ENCODE results near the gene CXCL10.

DNA sequence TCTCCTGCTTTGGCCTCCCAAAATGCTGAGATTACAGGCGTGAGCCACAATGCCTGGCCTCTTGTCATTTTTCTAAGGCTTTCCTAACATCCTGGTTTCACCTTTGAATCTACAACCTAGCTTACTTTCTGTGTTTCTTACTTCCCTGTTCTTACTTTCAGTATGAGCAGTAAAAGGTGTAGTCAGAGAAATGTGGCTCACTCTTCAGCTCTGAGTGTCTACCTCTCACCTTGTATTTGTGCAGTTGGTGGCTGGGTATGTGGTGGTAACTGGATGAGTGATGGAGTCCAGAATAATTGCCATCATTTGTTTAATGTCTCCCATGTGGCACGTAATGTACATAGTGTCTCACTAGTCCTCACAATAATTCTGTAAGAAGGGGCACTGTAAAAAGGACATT is 31.7 kb upstream of the CXCL10 start:
- TF ChIP-seq POLR2A (IDR thresholded peaks at IDR 0.05), result no peak
- TF ChIP-seq, protein P1, sequence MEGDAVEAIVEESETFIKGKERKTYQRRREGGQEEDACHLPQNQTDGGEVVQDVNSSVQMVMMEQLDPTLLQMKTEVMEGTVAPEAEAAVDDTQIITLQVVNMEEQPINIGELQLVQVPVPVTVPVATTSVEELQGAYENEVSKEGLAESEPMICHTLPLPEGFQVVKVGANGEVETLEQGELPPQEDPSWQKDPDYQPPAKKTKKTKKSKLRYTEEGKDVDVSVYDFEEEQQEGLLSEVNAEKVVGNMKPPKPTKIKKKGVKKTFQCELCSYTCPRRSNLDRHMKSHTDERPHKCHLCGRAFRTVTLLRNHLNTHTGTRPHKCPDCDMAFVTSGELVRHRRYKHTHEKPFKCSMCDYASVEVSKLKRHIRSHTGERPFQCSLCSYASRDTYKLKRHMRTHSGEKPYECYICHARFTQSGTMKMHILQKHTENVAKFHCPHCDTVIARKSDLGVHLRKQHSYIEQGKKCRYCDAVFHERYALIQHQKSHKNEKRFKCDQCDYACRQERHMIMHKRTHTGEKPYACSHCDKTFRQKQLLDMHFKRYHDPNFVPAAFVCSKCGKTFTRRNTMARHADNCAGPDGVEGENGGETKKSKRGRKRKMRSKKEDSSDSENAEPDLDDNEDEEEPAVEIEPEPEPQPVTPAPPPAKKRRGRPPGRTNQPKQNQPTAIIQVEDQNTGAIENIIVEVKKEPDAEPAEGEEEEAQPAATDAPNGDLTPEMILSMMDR (IDR thresholded peaks at IDR 0.05), result no peak
